Measurements from ENCODE around the gene ARHGEF6.

GRCh38 chrX:136629084-136629750, 151.5 kb downstream of the ARHGEF6 start:
- TF ChIP-seq MEIS1 (CRISPR knock-in tag; IDR thresholded peaks at IDR 0.05; ENCODE audit: borderline replicate concordance), result no peak
- no peak for TF ChIP-seq CTCF (tag by site-specific recombination; IDR thresholded peaks at IDR 0.05)
- TF ChIP-seq ZNF266 (tag by site-specific recombination; IDR thresholded peaks at IDR 0.05; ENCODE audit: low read depth), result no peak
- no peak for TF ChIP-seq ZNF488 (tag by site-specific recombination; IDR thresholded peaks at IDR 0.05)

Data from HEK293 (cell line).